Mammary epithelial cell (primary cell): ENCODE data around the gene MEIKIN.

Source experiments
- EZH2 ChIP-seq: IDR thresholded peaks from 2 replicates; pipeline ENCODE4 v1.6.1; 2012; ENCODE audit warnings: low read length, inconsistent platforms, borderline replicate concordance
- TF ChIP-seq, protein P1 (sequence below), 2 donors: IDR thresholded peaks in 1 of 2; conservative IDR thresholded peaks in 1 of 2; 2 replicates each; pipeline ENCODE4 v1.5.1; 2011 to 2012; ENCODE audit warnings: inconsistent platforms in 2 of 2, low read length in 2 of 2, mild to moderate bottlenecking in 2 of 2, control low read depth in 1 of 2, low read depth in 1 of 2; ENCODE audit not compliant: insufficient read depth in 1 of 2; ENCODE audit errors: extremely low read depth in 1 of 2

GRCh38 chr5:131848662-131849061 is 96.8 kb downstream of the MEIKIN start:
- TF ChIP-seq, protein P1, sequence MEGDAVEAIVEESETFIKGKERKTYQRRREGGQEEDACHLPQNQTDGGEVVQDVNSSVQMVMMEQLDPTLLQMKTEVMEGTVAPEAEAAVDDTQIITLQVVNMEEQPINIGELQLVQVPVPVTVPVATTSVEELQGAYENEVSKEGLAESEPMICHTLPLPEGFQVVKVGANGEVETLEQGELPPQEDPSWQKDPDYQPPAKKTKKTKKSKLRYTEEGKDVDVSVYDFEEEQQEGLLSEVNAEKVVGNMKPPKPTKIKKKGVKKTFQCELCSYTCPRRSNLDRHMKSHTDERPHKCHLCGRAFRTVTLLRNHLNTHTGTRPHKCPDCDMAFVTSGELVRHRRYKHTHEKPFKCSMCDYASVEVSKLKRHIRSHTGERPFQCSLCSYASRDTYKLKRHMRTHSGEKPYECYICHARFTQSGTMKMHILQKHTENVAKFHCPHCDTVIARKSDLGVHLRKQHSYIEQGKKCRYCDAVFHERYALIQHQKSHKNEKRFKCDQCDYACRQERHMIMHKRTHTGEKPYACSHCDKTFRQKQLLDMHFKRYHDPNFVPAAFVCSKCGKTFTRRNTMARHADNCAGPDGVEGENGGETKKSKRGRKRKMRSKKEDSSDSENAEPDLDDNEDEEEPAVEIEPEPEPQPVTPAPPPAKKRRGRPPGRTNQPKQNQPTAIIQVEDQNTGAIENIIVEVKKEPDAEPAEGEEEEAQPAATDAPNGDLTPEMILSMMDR (conservative IDR thresholded peaks at IDR 0.05 in 1 of 2, IDR thresholded peaks at IDR 0.05 in 1 of 2; ENCODE audit: extremely low read depth in 1 of 2, insufficient read depth in 1 of 2, low read depth in 1 of 2, low read length in 2 of 2): no peak
- no peak for TF ChIP-seq EZH2
